Endothelial cell of umbilical vein (primary cell): ENCODE results near the gene UBASH3B.

ENCODE experiments used
- JUN ChIP-seq: IDR thresholded peaks from 2 replicates; pipeline ENCODE4 v1.6.1; 2011; ENCODE audit warnings: borderline replicate concordance, low read depth; ENCODE audit not compliant: insufficient read length, insufficient read depth
- POLR2A ChIP-seq: IDR thresholded peaks from 2 replicates; pipeline ENCODE4 v1.6.1; 2012; ENCODE audit warnings: low read depth, mild to moderate bottlenecking, control low read depth, low read length
- POLR2AphosphoS5 ChIP-seq: IDR thresholded peaks from 2 replicates; pipeline ENCODE4 v1.6.1; 2012; ENCODE audit warnings: low read depth, mild to moderate bottlenecking, control low read depth, low read length, moderate library complexity; ENCODE audit not compliant: insufficient read depth
- TF ChIP-seq, protein P1 (sequence below), 2 donors: IDR thresholded peaks; 1 replicate in 1 of 2; 2 replicates in 1 of 2; pipeline ENCODE4 v1.5.1; 2011; ENCODE audit warnings: low read length in 2 of 2, mild to moderate bottlenecking in 2 of 2, moderate library complexity in 2 of 2, control low read depth in 1 of 2, inconsistent platforms in 1 of 2, low read depth in 1 of 2; ENCODE audit not compliant: insufficient read depth in 1 of 2; ENCODE audit errors: extremely low read depth in 1 of 2

DNA sequence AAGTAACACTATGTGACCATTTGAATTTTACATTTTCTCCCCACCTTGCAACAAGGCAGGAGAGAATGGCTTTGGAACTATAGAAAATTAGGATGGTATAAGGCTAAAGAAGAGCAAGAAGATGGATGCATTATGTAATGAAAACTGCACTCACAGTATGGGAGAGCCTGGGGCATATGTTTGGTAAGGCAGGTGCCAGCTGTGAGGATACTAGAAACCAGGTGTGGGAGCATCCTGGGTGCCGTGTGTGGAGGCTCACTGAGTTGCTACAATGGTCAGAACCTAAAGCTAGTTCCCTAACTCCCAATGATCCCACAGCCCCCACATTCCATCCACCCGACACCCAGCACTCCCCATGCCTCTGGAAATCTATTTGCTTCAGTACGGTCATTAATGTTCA lies 42.9 kb downstream of the UBASH3B start:
- TF ChIP-seq, protein P1, sequence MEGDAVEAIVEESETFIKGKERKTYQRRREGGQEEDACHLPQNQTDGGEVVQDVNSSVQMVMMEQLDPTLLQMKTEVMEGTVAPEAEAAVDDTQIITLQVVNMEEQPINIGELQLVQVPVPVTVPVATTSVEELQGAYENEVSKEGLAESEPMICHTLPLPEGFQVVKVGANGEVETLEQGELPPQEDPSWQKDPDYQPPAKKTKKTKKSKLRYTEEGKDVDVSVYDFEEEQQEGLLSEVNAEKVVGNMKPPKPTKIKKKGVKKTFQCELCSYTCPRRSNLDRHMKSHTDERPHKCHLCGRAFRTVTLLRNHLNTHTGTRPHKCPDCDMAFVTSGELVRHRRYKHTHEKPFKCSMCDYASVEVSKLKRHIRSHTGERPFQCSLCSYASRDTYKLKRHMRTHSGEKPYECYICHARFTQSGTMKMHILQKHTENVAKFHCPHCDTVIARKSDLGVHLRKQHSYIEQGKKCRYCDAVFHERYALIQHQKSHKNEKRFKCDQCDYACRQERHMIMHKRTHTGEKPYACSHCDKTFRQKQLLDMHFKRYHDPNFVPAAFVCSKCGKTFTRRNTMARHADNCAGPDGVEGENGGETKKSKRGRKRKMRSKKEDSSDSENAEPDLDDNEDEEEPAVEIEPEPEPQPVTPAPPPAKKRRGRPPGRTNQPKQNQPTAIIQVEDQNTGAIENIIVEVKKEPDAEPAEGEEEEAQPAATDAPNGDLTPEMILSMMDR (IDR thresholded peaks at IDR 0.05; ENCODE audit: extremely low read depth in 1 of 2, insufficient read depth in 1 of 2, low read depth in 1 of 2, low read length in 2 of 2), result no peak
- TF ChIP-seq POLR2A (no peak), JUN (no peak), POLR2AphosphoS5 (no peak)
